GM15510 (cell line): ENCODE measurements around the gene ANKHD1.

ENCODE experiments used
- POLR2A ChIP-seq: IDR thresholded peaks from 3 replicates; pipeline ENCODE4 v1.6.1; 2011; ENCODE audit warnings: borderline replicate concordance; ENCODE audit not compliant: insufficient read length; ENCODE audit errors: extremely low read depth

The ANKHD1 gene

GRCh38 chr5:140546851-140547507 is 145.3 kb downstream of the ANKHD1 start:
- TF ChIP-seq POLR2A: no peak

GRCh38 chr5:140547508-140548299 is 146.1 kb downstream of the ANKHD1 start, which contains the start of gene EIF4EBP3:
Gene EIF4EBP3, plus strand, starts transcription at chr5:140547662. Its CDS starts 76 bp downstream, at chr5:140547738.
- TF ChIP-seq POLR2A: peak; percentile 48

- no peak for TF ChIP-seq POLR2A
These were observed 146.7 kb downstream of the ANKHD1 start for GRCh38 chr5:140548300-140548688.

GRCh38 chr5:140548791-140549190 is 147.2 kb downstream of the ANKHD1 start:
- no peak for TF ChIP-seq POLR2A

- TF ChIP-seq POLR2A: no peak
These were observed 147.9 kb downstream of the ANKHD1 start for GRCh38 chr5:140549237-140550144.

- no peak for TF ChIP-seq POLR2A
These were observed 148.8 kb downstream of the ANKHD1 start for GRCh38 chr5:140550147-140551079.

GRCh38 chr5:140551872-140552271 is 150.2 kb downstream of the ANKHD1 start:
- TF ChIP-seq POLR2A: no peak

- no peak for TF ChIP-seq POLR2A
These were observed 152.0 kb downstream of the ANKHD1 start for GRCh38 chr5:140553657-140554056.

- no peak for TF ChIP-seq POLR2A
These were observed 152.8 kb downstream of the ANKHD1 start for GRCh38 chr5:140554454-140554853.

GRCh38 chr5:140555747-140556312 is 154.2 kb downstream of the ANKHD1 start:
- no peak for TF ChIP-seq POLR2A

- TF ChIP-seq POLR2A: no peak
These were observed 154.8 kb downstream of the ANKHD1 start for GRCh38 chr5:140556438-140556837.

GRCh38 chr5:140557136-140557805 is 155.6 kb downstream of the ANKHD1 start, which contains the start of gene SRA1:
Gene SRA1, minus strand, starts transcription at chr5:140557473. Its CDS starts 21 bp downstream, at chr5:140557452.
- peak; percentile 98 for TF ChIP-seq POLR2A

GRCh38 chr5:140557965-140558364 is 156.3 kb downstream of the ANKHD1 start:
- no peak for TF ChIP-seq POLR2A
